Measurements from ENCODE around the gene CACFD1.

GRCh38 chr9:133461975-133462374, 2.2 kb downstream of the CACFD1 start:
- TF ChIP-seq FOXP2 (optimal IDR thresholded peaks at IDR 0.05; ENCODE audit: borderline replicate concordance, extremely low read depth, extremely low read length, insufficient read depth) (no peak), SIN3A (IDR thresholded peaks at IDR 0.05; ENCODE audit: borderline replicate concordance, insufficient read depth, low read length) (no peak)
